WTC11 (cell line): Measurements from ENCODE around the gene FTMT.

Experiments used
- CTCF ChIP-seq: fragments of 200-600 bp; IDR thresholded peaks from 2 replicates; pipeline ENCODE4 v1.8.0; 2022; ENCODE audit warnings: antibody characterized with exemption
- TEAD1 ChIP-seq: sonication (generic); formaldehyde crosslinking; IDR thresholded peaks from 2 replicates; pipeline ENCODE4 v1.8.0; 2022; ENCODE audit warnings: mild to moderate bottlenecking, missing genetic modification reagents
- ZNF512 ChIP-seq: sonication (generic); formaldehyde crosslinking; IDR thresholded peaks from 2 replicates; pipeline ENCODE4 v1.8.1; 2022; ENCODE audit warnings: missing genetic modification reagents, borderline replicate concordance

GRCh38 chr5:121867403-121867802, 15.7 kb downstream of the FTMT start:
- TF ChIP-seq ZNF512 (CRISPR knock-in tag), result no peak
- no peak for TF ChIP-seq CTCF
- TF ChIP-seq TEAD1 (CRISPR knock-in tag), result no peak
